Coronary artery (tissue), 2 donors: ENCODE data around the gene MNS1.
"Not testable (repeated sequence)": the region's sequence is repeated elsewhere in the genome, so short reads cannot be mapped to it uniquely, and the experiment has no call there.

ENCODE experiments used
- DNase-seq: peaks from one replicate; pipeline ENCODE4 v3.0.0-alpha.2; 2017; ENCODE audit warnings: low spot score
- H3K27ac ChIP-seq, 2 donors: fragments of 200-600 bp; sonication (generic); one replicate each; pipeline ENCODE4 v1.5.1; 2016 to 2019
- H3K4me3 ChIP-seq: fragments of 200-600 bp; sonication (generic); 2 replicates; pipeline ENCODE4 v1.5.1; 2016; ENCODE audit warnings: mild to moderate bottlenecking, moderate library complexity
- TF ChIP-seq, protein P1 (sequence below): fragments of 200-600 bp; sonication (generic); IDR thresholded peaks from one replicate; pipeline ENCODE4 v1.5.1; 2019; ENCODE audit warnings: antibody characterized with exemption

MNS1 gene

DNA sequence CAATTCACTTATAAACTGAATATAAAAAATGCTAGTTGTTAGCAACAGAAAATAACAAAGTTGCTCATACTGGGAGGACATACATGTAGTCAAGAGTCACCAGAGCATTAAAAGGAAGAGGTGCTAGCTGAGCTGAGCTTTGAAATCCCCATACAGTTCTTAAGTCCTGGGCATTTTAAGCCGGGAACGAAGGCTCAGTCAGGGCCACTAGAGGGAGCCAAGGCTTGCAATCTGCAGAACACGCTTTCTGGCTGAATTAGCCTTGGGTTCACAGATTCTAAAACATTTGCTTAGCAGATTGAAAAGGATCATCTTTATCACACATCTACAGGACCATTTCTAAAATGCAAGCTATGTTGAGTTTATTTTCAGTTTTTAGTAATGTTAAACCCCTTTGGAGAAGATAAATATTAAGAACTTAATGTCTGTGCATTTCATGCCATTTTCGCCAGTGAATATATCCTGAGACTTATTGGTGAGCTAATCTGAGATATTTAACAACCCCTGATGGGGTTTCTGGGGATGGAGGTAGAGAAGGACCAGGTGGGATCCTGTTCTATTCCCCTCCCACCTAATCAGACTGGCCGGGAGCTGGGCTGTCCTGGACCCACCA, 26.3 kb upstream of the MNS1 start:
- Histone ChIP-seq H3K4me3 (no peak overlapping the region), H3K27ac (no peak overlapping the region)
- DNase-seq, result no peak
- TF ChIP-seq, protein P1, sequence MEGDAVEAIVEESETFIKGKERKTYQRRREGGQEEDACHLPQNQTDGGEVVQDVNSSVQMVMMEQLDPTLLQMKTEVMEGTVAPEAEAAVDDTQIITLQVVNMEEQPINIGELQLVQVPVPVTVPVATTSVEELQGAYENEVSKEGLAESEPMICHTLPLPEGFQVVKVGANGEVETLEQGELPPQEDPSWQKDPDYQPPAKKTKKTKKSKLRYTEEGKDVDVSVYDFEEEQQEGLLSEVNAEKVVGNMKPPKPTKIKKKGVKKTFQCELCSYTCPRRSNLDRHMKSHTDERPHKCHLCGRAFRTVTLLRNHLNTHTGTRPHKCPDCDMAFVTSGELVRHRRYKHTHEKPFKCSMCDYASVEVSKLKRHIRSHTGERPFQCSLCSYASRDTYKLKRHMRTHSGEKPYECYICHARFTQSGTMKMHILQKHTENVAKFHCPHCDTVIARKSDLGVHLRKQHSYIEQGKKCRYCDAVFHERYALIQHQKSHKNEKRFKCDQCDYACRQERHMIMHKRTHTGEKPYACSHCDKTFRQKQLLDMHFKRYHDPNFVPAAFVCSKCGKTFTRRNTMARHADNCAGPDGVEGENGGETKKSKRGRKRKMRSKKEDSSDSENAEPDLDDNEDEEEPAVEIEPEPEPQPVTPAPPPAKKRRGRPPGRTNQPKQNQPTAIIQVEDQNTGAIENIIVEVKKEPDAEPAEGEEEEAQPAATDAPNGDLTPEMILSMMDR, result peak; percentile 65

DNA sequence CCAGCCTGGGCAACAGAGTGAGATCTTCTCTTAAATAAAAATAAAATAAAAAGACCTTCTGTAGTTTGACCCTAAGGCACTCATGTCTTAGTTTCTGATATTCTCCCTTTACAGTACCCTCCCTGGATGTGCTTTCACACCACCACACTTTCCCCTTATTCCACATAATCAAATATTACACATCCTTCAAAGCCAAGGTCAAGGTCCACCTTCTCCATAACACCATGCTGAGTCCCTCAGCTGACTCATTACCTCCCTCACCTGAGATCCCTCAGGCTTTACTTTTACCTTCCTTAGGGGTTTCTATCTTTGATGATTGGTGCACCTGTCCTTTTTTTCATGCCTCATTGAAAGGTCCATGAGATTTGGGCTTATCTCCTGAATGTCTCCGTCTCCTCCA, 25.5 kb upstream of the MNS1 start:
- H3K4me3 ChIP-seq, result no peak overlapping the region
- TF ChIP-seq, protein P1, result no peak
- no peak overlapping the region for H3K27ac ChIP-seq
- no peak for DNase-seq

- not testable (repeated sequence) for H3K4me3 ChIP-seq, H3K27ac ChIP-seq
Measured at GRCh38 chr15:56486206-56486605, 21.3 kb upstream of the MNS1 start.

GRCh38 chr15:56485426-56485825, 20.5 kb upstream of the MNS1 start:
- not testable (repeated sequence) for DNase-seq, H3K4me3 ChIP-seq, H3K27ac ChIP-seq

More at GRCh38 chr15:56486206-56486605, 21.3 kb upstream of the MNS1 start:
- DNase-seq, result not testable (repeated sequence)

DNA sequence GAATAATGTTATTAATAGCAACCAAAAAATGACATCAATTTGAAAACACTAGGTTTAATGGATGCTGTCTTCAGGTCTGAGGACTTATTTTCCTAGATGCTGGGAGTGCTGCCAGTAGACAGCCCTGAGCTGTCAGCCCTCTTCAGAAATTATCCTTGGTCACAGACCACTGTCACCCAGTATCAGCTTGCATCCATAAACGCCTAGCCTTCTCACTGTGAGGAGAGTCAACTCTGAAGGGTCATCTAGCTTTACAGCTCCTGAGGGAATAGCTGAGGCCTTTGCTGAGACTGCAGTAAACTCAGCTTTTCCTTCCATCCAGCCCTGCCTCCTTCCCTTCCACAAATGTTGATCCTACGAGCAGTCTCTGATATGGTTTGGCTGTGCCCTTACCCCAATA, 19.4 kb upstream of the MNS1 start:
- TF ChIP-seq, protein P1, result no peak
- Histone ChIP-seq H3K27ac (no peak overlapping the region), H3K4me3 (no peak overlapping the region)
- DNase-seq, result no peak

DNA sequence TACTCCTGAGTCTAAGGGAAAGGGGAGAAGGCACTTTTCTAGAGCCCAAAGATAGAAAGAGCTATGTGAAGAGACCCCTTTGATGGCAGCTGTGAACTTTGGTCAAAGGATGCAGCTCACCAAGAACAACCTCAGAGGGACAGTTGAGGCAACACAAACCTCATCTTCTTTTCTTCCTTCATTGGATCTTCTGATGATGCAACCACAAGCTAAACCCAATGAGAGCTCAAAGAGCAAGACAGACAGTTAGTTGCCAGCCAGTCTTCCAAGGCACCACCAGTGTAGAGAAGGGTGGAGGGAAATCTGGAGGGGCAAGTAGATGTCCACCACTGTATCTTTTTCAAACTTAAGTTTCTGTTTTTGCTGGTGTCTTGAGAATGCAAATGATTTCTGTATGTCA, 10.4 kb upstream of the MNS1 start:
- no peak for DNase-seq
- Histone ChIP-seq H3K27ac (no peak overlapping the region), H3K4me3 (no peak overlapping the region)
- TF ChIP-seq, protein P1, result no peak

- no peak for DNase-seq
- Histone ChIP-seq H3K27ac (no peak overlapping the region), H3K4me3 (no peak overlapping the region)
- TF ChIP-seq, protein P1, result no peak
Measured at GRCh38 chr15:56473017-56473416, 8.1 kb upstream of the MNS1 start.

GRCh38 chr15:56472278-56472677, 7.3 kb upstream of the MNS1 start:
- no peak overlapping the region for H3K4me3 ChIP-seq
- TF ChIP-seq, protein P1, result no peak
- DNase-seq, result no peak
- no peak overlapping the region for H3K27ac ChIP-seq
